ENCODE results near the gene EFCAB6.

EFCAB6 gene

DNA sequence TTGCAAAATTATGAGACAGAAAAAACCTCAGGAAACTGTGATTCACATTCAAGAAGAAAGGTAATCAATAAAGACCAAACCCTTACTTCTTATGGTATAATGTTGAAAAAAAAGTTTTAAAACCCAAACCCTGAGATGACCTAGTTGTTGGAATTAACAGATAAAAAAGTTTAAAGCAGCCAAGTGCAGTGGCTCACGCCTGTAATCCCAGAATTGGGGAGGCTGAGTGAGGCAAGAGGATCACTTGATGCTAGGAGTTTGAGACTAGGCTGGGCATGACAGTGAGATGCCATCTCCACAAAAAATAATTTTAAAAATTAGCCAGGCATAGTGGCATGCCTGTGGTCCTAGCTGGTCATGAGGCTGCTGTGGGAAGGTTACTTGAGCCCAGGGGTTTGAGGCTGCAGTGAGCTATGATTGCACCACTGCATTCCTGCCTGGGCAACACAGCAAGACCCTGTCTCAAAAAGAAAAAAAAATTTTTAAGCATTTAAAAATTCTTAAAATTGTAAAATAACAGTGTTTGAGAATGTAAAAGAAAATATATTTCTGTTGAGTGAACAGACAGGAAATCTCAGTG lies 85.1 kb downstream of the EFCAB6 start:
- Histone ChIP-seq H3K36me3 (ENCODE audit: insufficient read depth, low read length) (no peaks in the 10 kb centered on the region), H4K20me1 (ENCODE audit: insufficient read depth, low read length, poor library complexity, severe bottlenecking) (no peaks in the 10 kb centered on the region), H3K79me2 (ENCODE audit: insufficient read depth, low read length) (no peaks in the 10 kb centered on the region), H3K4me2 (ENCODE audit: low read depth, low read length, poor library complexity, severe bottlenecking) (no peak overlapping the region), H3K4me3 (ENCODE audit: low read length, poor library complexity, severe bottlenecking) (no peak overlapping the region), H3F3A (ENCODE audit: low read depth) (no peaks in the 10 kb centered on the region), H3K4me1 (ENCODE audit: insufficient read depth, low read length, poor library complexity, severe bottlenecking) (no peaks in the 10 kb centered on the region), H3K9ac (ENCODE audit: low read depth, low read length, poor library complexity, severe bottlenecking) (no peak overlapping the region), H3K27me3 (ENCODE audit: insufficient read depth, low read length, poor library complexity, severe bottlenecking) (no peaks in the 10 kb centered on the region), H3K9me2 (replicated peaks; ENCODE audit: low read depth, low read length) (no peaks in the 10 kb centered on the region), H2AFZ (ENCODE audit: low read length) (no peak overlapping the region), H3K9me3 (ENCODE audit: insufficient read depth, low read depth, low read length) (no peaks in the 10 kb centered on the region)
- TF ChIP-seq, protein P1, sequence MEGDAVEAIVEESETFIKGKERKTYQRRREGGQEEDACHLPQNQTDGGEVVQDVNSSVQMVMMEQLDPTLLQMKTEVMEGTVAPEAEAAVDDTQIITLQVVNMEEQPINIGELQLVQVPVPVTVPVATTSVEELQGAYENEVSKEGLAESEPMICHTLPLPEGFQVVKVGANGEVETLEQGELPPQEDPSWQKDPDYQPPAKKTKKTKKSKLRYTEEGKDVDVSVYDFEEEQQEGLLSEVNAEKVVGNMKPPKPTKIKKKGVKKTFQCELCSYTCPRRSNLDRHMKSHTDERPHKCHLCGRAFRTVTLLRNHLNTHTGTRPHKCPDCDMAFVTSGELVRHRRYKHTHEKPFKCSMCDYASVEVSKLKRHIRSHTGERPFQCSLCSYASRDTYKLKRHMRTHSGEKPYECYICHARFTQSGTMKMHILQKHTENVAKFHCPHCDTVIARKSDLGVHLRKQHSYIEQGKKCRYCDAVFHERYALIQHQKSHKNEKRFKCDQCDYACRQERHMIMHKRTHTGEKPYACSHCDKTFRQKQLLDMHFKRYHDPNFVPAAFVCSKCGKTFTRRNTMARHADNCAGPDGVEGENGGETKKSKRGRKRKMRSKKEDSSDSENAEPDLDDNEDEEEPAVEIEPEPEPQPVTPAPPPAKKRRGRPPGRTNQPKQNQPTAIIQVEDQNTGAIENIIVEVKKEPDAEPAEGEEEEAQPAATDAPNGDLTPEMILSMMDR (conservative IDR thresholded peaks at IDR 0.05; ENCODE audit: low read length): no peak
- no peak for TF ChIP-seq EZH2phosphoT487 (IDR thresholded peaks at IDR 0.05; ENCODE audit: borderline replicate concordance)

DNA sequence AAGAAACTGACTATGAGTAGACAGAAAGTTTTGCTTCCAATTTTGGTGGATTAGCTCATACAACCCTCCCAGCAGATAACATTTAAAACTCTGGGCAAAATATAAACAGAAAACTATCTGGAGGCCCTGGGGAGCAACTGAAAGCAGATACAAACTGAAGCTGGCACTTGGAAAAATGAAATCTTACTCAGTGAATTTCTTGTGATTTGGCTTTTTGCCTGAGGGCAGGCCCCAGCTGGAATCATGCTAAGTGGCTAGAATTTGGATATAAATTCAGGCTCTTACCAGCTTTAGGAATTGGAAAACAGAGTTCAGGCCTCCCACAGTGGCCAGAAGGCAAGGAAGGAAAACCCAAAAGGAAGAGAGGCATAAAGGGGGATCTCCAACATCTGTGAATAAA lies 85.8 kb downstream of the EFCAB6 start:
- Histone ChIP-seq H3K79me2 (ENCODE audit: insufficient read depth, low read length) (no peaks in the 10 kb centered on the region), H3K9ac (ENCODE audit: low read depth, low read length, poor library complexity, severe bottlenecking) (no peak overlapping the region), H3K9me3 (ENCODE audit: insufficient read depth, low read depth, low read length) (no peaks in the 10 kb centered on the region), H3K9me2 (replicated peaks; ENCODE audit: low read depth, low read length) (no peaks in the 10 kb centered on the region), H2AFZ (ENCODE audit: low read length) (no peak overlapping the region), H3K4me1 (ENCODE audit: insufficient read depth, low read length, poor library complexity, severe bottlenecking) (no peaks in the 10 kb centered on the region), H3F3A (ENCODE audit: low read depth) (no peaks in the 10 kb centered on the region), H4K20me1 (ENCODE audit: insufficient read depth, low read length, poor library complexity, severe bottlenecking) (no peaks in the 10 kb centered on the region), H3K27me3 (ENCODE audit: insufficient read depth, low read length, poor library complexity, severe bottlenecking) (no peaks in the 10 kb centered on the region), H3K4me2 (ENCODE audit: low read depth, low read length, poor library complexity, severe bottlenecking) (no peak overlapping the region), H3K36me3 (ENCODE audit: insufficient read depth, low read length) (no peaks in the 10 kb centered on the region), H3K4me3 (ENCODE audit: low read length, poor library complexity, severe bottlenecking) (no peak overlapping the region)
- TF ChIP-seq EZH2phosphoT487 (IDR thresholded peaks at IDR 0.05; ENCODE audit: borderline replicate concordance): no peak
- TF ChIP-seq, protein P1 (conservative IDR thresholded peaks at IDR 0.05; ENCODE audit: low read length): no peak

DNA sequence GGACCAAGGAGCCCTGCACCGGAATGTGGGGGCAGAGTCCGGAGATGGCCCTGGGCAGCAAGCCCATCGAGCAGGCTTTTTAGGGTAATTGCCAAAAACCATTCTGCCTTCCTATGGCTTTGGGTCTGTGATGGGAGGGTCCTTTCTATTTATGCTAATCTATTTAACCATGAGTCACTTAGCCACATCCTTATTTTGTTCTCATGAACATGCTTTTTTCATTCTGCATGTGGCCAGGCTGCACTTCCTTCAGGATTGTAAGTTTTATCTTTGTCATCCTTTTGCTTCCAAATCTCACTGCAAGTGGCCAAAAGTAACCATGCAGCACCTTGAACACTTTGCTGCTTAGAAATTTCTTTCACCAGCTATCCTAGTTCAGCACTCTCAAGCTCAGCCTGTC lies 88.3 kb downstream of the EFCAB6 start:
- Histone ChIP-seq H3K9me2 (replicated peaks; ENCODE audit: low read depth, low read length) (no peaks in the 10 kb centered on the region), H3K27me3 (ENCODE audit: insufficient read depth, low read length, poor library complexity, severe bottlenecking) (no peaks in the 10 kb centered on the region), H2AFZ (ENCODE audit: low read length) (no peak overlapping the region), H3K36me3 (ENCODE audit: insufficient read depth, low read length) (no peaks in the 10 kb centered on the region), H3K9me3 (ENCODE audit: insufficient read depth, low read depth, low read length) (no peaks in the 10 kb centered on the region), H3K79me2 (ENCODE audit: insufficient read depth, low read length) (no peaks in the 10 kb centered on the region), H4K20me1 (ENCODE audit: insufficient read depth, low read length, poor library complexity, severe bottlenecking) (no peaks in the 10 kb centered on the region), H3K9ac (ENCODE audit: low read depth, low read length, poor library complexity, severe bottlenecking) (no peak overlapping the region), H3K4me1 (ENCODE audit: insufficient read depth, low read length, poor library complexity, severe bottlenecking) (no peaks in the 10 kb centered on the region), H3K4me2 (ENCODE audit: low read depth, low read length, poor library complexity, severe bottlenecking) (no peak overlapping the region), H3F3A (ENCODE audit: low read depth) (no peaks in the 10 kb centered on the region), H3K4me3 (ENCODE audit: low read length, poor library complexity, severe bottlenecking) (no peak overlapping the region)
- TF ChIP-seq, protein P1 (conservative IDR thresholded peaks at IDR 0.05; ENCODE audit: low read length): no peak
- no peak for TF ChIP-seq EZH2phosphoT487 (IDR thresholded peaks at IDR 0.05; ENCODE audit: borderline replicate concordance)
